Measurements from ENCODE around the gene RHBDL2. TPM values are rescaled to one million over a fixed set of nuclear protein-coding genes. Genes with fewer than 3 reads are reported as not detected.
A peak's percentile ranks its signal among the peaks of the same experiment; 100 is the strongest.

Gene RHBDL2
- total and polyA plus RNA-seq, 2 of the 13 experiments (the other 11 are each of a cell fraction or from before 2014, with no cell fraction given): 3.3 to 5.4 TPM

DNA sequence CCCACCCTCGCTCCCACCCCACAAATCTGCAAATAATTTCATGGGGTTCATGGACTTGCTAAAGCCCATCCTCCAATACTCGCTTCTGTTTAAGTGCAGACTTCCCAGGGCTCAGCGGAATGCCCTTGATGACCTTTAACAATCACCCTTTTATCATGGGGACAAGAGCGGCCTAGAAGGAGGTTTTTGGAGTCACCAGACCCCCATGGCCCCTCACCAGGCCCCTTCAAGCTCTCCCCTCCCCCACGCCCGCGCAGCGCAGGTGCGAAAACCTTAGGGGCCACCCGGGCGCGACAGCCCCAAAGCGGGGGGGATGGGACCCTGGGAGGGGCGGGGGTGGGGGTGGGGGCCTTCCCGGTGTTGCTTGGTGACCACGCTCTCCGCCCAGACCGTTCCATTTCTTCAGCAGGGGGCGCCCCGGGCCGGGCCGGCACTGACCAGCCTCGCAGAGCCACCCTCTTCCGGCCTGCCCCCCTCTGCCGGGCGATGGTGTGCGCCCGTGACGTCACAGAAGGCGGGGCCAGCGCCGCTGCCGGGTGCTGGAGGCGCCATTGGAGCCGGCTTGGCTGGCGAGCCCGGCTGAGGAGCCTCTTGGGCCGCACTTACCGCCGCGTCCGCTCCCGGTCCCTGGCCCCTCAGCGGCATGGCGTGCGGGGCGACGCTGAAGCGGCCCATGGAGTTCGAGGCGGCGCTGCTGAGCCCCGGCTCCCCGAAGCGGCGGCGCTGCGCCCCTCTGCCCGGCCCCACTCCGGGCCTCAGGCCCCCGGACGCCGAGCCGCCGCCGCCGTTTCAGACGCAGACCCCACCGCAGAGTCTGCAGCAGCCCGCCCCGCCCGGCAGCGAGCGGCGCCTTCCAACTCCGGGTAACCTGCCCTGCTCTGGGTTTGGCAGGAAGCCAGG lies 49.4 kb upstream of the RHBDL2 start, which contains the start of gene AKIRIN1 (continued):
- TF ChIP-seq, protein P1, sequence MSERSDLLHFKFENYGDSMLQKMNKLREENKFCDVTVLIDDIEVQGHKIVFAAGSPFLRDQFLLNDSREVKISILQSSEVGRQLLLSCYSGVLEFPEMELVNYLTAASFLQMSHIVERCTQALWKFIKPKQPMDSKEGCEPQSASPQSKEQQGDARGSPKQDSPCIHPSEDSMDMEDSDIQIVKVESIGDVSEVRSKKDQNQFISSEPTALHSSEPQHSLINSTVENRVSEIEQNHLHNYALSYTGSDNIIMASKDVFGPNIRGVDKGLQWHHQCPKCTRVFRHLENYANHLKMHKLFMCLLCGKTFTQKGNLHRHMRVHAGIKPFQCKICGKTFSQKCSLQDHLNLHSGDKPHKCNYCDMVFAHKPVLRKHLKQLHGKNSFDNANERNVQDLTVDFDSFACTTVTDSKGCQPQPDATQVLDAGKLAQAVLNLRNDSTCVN (CRISPR knock-in tag; IDR thresholded peaks at IDR 0.05; ENCODE audit: borderline replicate concordance): peak; percentile 62; the same call in 1 of the 2 replicates
- TF ChIP-seq, protein P2, sequence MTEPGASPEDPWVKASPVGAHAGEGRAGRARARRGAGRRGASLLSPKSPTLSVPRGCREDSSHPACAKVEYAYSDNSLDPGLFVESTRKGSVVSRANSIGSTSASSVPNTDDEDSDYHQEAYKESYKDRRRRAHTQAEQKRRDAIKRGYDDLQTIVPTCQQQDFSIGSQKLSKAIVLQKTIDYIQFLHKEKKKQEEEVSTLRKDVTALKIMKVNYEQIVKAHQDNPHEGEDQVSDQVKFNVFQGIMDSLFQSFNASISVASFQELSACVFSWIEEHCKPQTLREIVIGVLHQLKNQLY (CRISPR knock-in tag; IDR thresholded peaks at IDR 0.05): no peak
- TF ChIP-seq ZNF143 (CRISPR knock-in tag; IDR thresholded peaks at IDR 0.05): no peak
- TF ChIP-seq ZFP62 (CRISPR knock-in tag; IDR thresholded peaks at IDR 0.05): no peak
- no peak for TF ChIP-seq ZNF24 (IDR thresholded peaks at IDR 0.05)
- TF ChIP-seq ZNF878 (CRISPR knock-in tag; IDR thresholded peaks at IDR 0.05): no peak
- TF ChIP-seq FOSL1 (CRISPR knock-in tag; IDR thresholded peaks at IDR 0.05; ENCODE audit: borderline replicate concordance): no peak
- TF ChIP-seq ZNF615 (CRISPR knock-in tag; IDR thresholded peaks at IDR 0.05; ENCODE audit: borderline replicate concordance): no peak
- TF ChIP-seq, protein P3, sequence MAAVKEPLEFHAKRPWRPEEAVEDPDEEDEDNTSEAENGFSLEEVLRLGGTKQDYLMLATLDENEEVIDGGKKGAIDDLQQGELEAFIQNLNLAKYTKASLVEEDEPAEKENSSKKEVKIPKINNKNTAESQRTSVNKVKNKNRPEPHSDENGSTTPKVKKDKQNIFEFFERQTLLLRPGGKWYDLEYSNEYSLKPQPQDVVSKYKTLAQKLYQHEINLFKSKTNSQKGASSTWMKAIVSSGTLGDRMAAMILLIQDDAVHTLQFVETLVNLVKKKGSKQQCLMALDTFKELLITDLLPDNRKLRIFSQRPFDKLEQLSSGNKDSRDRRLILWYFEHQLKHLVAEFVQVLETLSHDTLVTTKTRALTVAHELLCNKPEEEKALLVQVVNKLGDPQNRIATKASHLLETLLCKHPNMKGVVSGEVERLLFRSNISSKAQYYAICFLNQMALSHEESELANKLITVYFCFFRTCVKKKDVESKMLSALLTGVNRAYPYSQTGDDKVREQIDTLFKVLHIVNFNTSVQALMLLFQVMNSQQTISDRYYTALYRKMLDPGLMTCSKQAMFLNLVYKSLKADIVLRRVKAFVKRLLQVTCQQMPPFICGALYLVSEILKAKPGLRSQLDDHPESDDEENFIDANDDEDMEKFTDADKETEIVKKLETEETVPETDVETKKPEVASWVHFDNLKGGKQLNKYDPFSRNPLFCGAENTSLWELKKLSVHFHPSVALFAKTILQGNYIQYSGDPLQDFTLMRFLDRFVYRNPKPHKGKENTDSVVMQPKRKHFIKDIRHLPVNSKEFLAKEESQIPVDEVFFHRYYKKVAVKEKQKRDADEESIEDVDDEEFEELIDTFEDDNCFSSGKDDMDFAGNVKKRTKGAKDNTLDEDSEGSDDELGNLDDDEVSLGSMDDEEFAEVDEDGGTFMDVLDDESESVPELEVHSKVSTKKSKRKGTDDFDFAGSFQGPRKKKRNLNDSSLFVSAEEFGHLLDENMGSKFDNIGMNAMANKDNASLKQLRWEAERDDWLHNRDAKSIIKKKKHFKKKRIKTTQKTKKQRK (IDR thresholded peaks at IDR 0.05; ENCODE audit: low read length): no peak
- no peak for TF ChIP-seq CAMTA2 (CRISPR knock-in tag; IDR thresholded peaks at IDR 0.05; ENCODE audit: borderline replicate concordance)
- no peak for TF ChIP-seq NKX3-1 (CRISPR knock-in tag; IDR thresholded peaks at IDR 0.05)
- TF ChIP-seq ZNF558 (CRISPR knock-in tag; IDR thresholded peaks at IDR 0.05; ENCODE audit: borderline replicate concordance): peak; percentile 86; the same call in 1 of the 2 replicates
- TF ChIP-seq, protein P4, sequence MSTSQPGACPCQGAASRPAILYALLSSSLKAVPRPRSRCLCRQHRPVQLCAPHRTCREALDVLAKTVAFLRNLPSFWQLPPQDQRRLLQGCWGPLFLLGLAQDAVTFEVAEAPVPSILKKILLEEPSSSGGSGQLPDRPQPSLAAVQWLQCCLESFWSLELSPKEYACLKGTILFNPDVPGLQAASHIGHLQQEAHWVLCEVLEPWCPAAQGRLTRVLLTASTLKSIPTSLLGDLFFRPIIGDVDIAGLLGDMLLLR (CRISPR knock-in tag; IDR thresholded peaks at IDR 0.05): no peak
- peak; percentile 78 for TF ChIP-seq SP4 (CRISPR knock-in tag; IDR thresholded peaks at IDR 0.05)
- TF ChIP-seq EP300 (IDR thresholded peaks at IDR 0.05; ENCODE audit: low read depth in 2 of 2, low read length in 2 of 2): peak in 1 of 2 experiments; percentile 27; a peak in 1 of 4 replicates
- no peak; the same call in 1 of the 2 replicates for TF ChIP-seq EP300 (CRISPR knock-in tag; IDR thresholded peaks at IDR 0.05; ENCODE audit: borderline replicate concordance)
- TF ChIP-seq ZNF782 (CRISPR knock-in tag; IDR thresholded peaks at IDR 0.05; ENCODE audit: borderline replicate concordance): no peak; the same call in 1 of the 2 replicates
- TF ChIP-seq FLYWCH1 (CRISPR knock-in tag; IDR thresholded peaks at IDR 0.05): no peak
- TF ChIP-seq EZH2 (conservative IDR thresholded peaks at IDR 0.05; ENCODE audit: low read depth, low read length): no peak
- TF ChIP-seq, protein P5, sequence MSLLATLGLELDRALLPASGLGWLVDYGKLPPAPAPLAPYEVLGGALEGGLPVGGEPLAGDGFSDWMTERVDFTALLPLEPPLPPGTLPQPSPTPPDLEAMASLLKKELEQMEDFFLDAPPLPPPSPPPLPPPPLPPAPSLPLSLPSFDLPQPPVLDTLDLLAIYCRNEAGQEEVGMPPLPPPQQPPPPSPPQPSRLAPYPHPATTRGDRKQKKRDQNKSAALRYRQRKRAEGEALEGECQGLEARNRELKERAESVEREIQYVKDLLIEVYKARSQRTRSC (CRISPR knock-in tag; IDR thresholded peaks at IDR 0.05; ENCODE audit: low read depth): no peak
- TF ChIP-seq MAFG (CRISPR knock-in tag; IDR thresholded peaks at IDR 0.05): no peak
- TF ChIP-seq, protein P6, sequence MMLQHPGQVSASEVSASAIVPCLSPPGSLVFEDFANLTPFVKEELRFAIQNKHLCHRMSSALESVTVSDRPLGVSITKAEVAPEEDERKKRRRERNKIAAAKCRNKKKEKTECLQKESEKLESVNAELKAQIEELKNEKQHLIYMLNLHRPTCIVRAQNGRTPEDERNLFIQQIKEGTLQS (CRISPR knock-in tag; IDR thresholded peaks at IDR 0.05): peak; percentile 68; the same call in 1 of the 2 replicates
- TF ChIP-seq ARID2 (CRISPR knock-in tag; IDR thresholded peaks at IDR 0.05; ENCODE audit: borderline replicate concordance): no peak
